OCI-LY7 (cell line): ENCODE results near the gene CYP3A4. TPM values are rescaled to one million over a fixed set of nuclear protein-coding genes. Genes with fewer than 3 reads are reported as not detected.

Experiments
- BruUV-seq: library from RNA; stranded (reverse); fragments of 400-500 nt; replicated peaks from 2 replicates; lab custom pipeline; 2021; lab: Mats Ljungman, UMichigan
- CTCF ChIA-PET: fragments of 300-600 bp; sonication (Branson Sonifier 250); formaldehyde crosslinking; loops from one replicate; lab custom pipeline; 2022; ENCODE audit warnings: antibody characterized with exemption; ENCODE audit not compliant: unreplicated experiment; lab: Charles Lee
- POLR2A ChIA-PET: fragments of 300-600 bp; sonication (Branson Sonifier 250); formaldehyde crosslinking; loops from one replicate; lab custom pipeline; 2022; ENCODE audit warnings: antibody characterized with exemption; lab: Charles Lee
- DNase-seq: peaks from one replicate; pipeline ENCODE4 v3.0.0-alpha.2; 2015; ENCODE audit warnings: low spot score
- H2AFZ ChIP-seq: fragments of 200-600 bp; sonication (generic), shearing (Covaris generic); 2 replicates; pipeline ENCODE4 v1.6.1; 2014; ENCODE audit warnings: mild to moderate bottlenecking, antibody characterized with exemption, low read length, moderate library complexity
- H3K27ac ChIP-seq: fragments of 200-600 bp; sonication (generic); 2 replicates; pipeline ENCODE4 v1.5.1; 2014; ENCODE audit warnings: mixed run types, low read depth, mild to moderate bottlenecking, moderate library complexity, low read length, inconsistent platforms; ENCODE audit not compliant: poor library complexity, severe bottlenecking
- H3K36me3 ChIP-seq: fragments of 200-600 bp; sonication (generic); 2 replicates; pipeline ENCODE4 v1.6.1; 2014; ENCODE audit warnings: mild to moderate bottlenecking, antibody characterized with exemption, low read length, moderate library complexity, mixed read lengths; ENCODE audit not compliant: insufficient read depth
- H3K4me1 ChIP-seq: fragments of 200-600 bp; sonication (generic); 2 replicates; pipeline ENCODE4 v1.5.1; 2014; ENCODE audit warnings: mild to moderate bottlenecking, low read length; ENCODE audit not compliant: insufficient read depth, poor library complexity, severe bottlenecking
- H3K4me2 ChIP-seq: fragments of 200-600 bp; sonication (generic); 2 replicates; pipeline ENCODE4 v1.6.1; 2014; ENCODE audit warnings: mild to moderate bottlenecking, low read length
- H3K4me3 ChIP-seq: fragments of 200-600 bp; sonication (generic); 2 replicates; pipeline ENCODE4 v1.5.1; 2014; ENCODE audit warnings: mild to moderate bottlenecking, low read depth, low read length; ENCODE audit not compliant: poor library complexity, severe bottlenecking
- H3K79me2 ChIP-seq: fragments of 200-600 bp; sonication (generic); 2 replicates; pipeline ENCODE4 v1.6.1; 2016; ENCODE audit warnings: low read depth, mild to moderate bottlenecking, low read length, moderate library complexity, mixed read lengths; ENCODE audit not compliant: insufficient read depth
- H3K9me2 ChIP-seq: fragments of 200-600 bp; sonication (generic); 2 replicates; pipeline ENCODE4 v1.6.1; 2016; ENCODE audit warnings: mild to moderate bottlenecking, low read length, mixed read lengths; ENCODE audit not compliant: insufficient read depth
- H3K9me3 ChIP-seq: fragments of 200-600 bp; sonication (generic); 2 replicates; pipeline ENCODE4 v1.6.1; 2014; ENCODE audit warnings: mild to moderate bottlenecking, mixed run types, low read length, mixed read lengths
- H4K20me1 ChIP-seq: fragments of 200-600 bp; sonication (generic); 2 replicates; pipeline ENCODE4 v1.6.1; 2014; ENCODE audit warnings: mild to moderate bottlenecking, antibody characterized with exemption, low read length, moderate library complexity, mixed read lengths; ENCODE audit not compliant: insufficient read depth
- EZH2phosphoT487 ChIP-seq: fragments of 200-600 bp; sonication (generic); IDR thresholded peaks from 2 replicates; pipeline ENCODE4 v1.6.1; 2018; ENCODE audit warnings: low read depth, borderline replicate concordance, mild to moderate bottlenecking, mixed run types, antibody characterized with exemption, low read length, moderate library complexity, mixed read lengths
- intact Hi-C: fragments of 100-400 bp; cut with micrococcal nuclease; formaldehyde crosslinking; loops from one replicate; pipeline ENCODE4 v1.10.0; 2022; ENCODE audit not compliant: unreplicated experiment
- total RNA-seq, 2 experiments: library from RNA; depleted of rRNA in 1 of 2; stranded (reverse); fragments of >200 nt in 1 of 2; shearing (Covaris generic) in 1 of 2; gene quantifications; 2 replicates each; pipeline ENCODE4 v1.2.3, GENCODE V29; 2014 to 2022
- TF ChIP-seq, protein P1 (sequence below): fragments of 200-600 bp; sonication (generic); conservative IDR thresholded peaks from 2 replicates; pipeline ENCODE4 v1.5.1; 2014; ENCODE audit warnings: mild to moderate bottlenecking, antibody characterized with exemption, low read length, moderate library complexity, mixed read lengths

CYP3A4 gene
- total RNA-seq, 2 experiments from 2014 or later: not detected

DNA sequence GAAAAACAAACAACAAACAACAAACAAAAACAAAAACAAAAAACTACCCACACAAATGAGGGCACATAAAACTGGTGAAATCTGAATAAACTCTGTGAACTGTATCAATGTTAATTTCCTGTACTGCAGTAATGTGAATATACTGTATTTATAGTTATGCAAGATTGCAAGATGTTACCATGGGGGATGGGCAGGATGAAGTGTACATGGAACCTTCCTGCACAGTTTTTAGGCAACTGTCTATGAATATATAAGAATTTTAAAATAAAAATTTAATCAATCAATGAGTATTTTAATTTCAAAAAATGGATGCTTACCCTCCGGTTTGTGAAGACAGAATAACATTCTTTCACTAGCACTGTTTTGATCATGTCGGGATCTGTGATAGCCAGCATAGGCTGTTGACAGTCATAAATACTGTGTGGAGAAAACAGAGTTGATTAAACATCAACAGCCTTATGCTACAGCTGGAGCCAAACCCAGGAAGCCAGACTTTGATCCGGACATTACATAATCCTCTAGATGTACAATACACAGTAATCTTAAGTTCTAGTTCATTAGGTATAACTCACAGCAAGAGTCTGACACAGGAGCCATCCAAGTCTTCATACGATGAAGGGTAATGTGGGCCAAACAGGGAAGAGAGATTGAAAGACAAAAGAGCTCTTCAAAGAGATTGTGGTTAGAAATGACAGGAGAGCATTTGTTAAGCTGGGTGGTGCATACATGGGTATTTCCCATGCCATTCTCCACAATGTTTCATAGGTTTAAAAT, 63.8 kb downstream of the CYP3A4 start:
- H3K4me2 ChIP-seq: no peak overlapping the region
- POLR2A ChIA-PET: no interaction called here
- no peaks in the 10 kb centered on the region for H3K4me1 ChIP-seq
- no peak overlapping the region for H2AFZ ChIP-seq
- H3K9me2 ChIP-seq: no peaks in the 10 kb centered on the region
- H3K79me2 ChIP-seq: no peaks in the 10 kb centered on the region
- no peak for TF ChIP-seq EZH2phosphoT487
- TF ChIP-seq, protein P1, sequence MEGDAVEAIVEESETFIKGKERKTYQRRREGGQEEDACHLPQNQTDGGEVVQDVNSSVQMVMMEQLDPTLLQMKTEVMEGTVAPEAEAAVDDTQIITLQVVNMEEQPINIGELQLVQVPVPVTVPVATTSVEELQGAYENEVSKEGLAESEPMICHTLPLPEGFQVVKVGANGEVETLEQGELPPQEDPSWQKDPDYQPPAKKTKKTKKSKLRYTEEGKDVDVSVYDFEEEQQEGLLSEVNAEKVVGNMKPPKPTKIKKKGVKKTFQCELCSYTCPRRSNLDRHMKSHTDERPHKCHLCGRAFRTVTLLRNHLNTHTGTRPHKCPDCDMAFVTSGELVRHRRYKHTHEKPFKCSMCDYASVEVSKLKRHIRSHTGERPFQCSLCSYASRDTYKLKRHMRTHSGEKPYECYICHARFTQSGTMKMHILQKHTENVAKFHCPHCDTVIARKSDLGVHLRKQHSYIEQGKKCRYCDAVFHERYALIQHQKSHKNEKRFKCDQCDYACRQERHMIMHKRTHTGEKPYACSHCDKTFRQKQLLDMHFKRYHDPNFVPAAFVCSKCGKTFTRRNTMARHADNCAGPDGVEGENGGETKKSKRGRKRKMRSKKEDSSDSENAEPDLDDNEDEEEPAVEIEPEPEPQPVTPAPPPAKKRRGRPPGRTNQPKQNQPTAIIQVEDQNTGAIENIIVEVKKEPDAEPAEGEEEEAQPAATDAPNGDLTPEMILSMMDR: no peak
- CTCF ChIA-PET: no interaction called here
- intact Hi-C loops: no loop called here
- H4K20me1 ChIP-seq: no peaks in the 10 kb centered on the region
- H3K36me3 ChIP-seq: no peaks in the 10 kb centered on the region
- no peak overlapping the region for H3K4me3 ChIP-seq
- H3K9me3 ChIP-seq: no peaks in the 10 kb centered on the region
- BruUV-seq: no TSS peak
- no peak for DNase-seq
- H3K27ac ChIP-seq: no peak overlapping the region

DNA sequence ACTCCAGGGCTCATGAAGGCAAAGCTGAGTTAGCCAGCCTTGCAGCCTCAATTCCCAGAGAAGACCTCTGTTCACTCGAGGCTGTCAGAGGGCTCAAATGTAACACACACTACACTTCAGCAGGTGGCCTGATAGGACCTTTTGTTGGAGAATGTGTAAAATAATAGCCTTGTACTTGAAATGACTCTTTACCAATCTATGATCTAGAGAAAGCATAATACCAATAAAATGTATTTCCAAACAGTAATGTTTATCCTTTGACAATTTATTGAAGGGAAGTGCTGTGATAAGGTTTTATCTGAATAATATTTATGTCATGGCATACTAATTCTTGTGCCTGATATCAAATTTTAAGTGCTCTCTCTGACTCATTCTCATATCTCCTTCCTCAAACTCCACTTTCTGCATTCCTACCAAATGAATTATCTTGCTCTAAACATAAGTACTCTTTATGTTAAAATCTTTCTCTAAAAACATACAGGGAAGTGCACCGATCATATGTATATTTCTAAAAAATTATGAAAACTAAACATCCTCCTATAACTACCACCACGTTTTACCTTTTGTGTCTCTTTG, 69.9 kb downstream of the CYP3A4 start:
- Histone ChIP-seq H2AFZ (no peak overlapping the region), H3K27ac (no peak overlapping the region), H3K36me3 (no peaks in the 10 kb centered on the region), H3K9me2 (no peaks in the 10 kb centered on the region), H3K79me2 (no peaks in the 10 kb centered on the region), H4K20me1 (no peaks in the 10 kb centered on the region), H3K4me3 (no peak overlapping the region), H3K4me1 (no peaks in the 10 kb centered on the region), H3K9me3 (no peaks in the 10 kb centered on the region), H3K4me2 (no peak overlapping the region)
- no peak for DNase-seq
- intact Hi-C loops: no loop called here
- no TSS peak for BruUV-seq
- POLR2A ChIA-PET: no interaction called here
- no peak for TF ChIP-seq EZH2phosphoT487
- TF ChIP-seq, protein P1: no peak
- CTCF ChIA-PET: no interaction called here
